HG03066 (cell line): ENCODE data around the gene CCDC102A.
A peak's percentile ranks its signal among the peaks of the same experiment; 100 is the strongest.

Source experiments
- ATAC-seq: cut with Tn5 transposase; IDR thresholded peaks from one replicate; pipeline ENCODE4 v1.9.1; 2021; ENCODE audit warnings: low read depth; ENCODE audit not compliant: unreplicated experiment

CCDC102A gene

DNA sequence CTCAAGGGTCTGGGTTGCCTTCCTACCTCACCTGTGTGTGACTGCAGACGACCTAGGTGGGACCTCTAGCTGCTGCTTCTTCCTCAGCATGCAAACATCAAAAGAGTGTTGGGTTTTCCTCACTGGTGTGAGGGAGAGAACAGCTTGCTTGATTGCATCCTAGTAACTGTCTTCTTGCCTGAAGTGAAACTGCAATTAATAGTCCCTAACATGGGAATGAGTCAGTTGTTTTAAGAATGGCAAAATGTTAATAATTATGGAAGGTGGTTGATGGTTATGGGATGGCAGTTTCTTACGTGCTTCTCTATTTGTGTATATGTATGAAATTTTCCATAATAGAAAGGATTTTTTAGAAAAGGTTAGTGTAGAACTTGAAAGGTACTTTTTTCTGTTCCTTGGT, 68.0 kb downstream of the CCDC102A start:
- no peak for ATAC-seq

DNA sequence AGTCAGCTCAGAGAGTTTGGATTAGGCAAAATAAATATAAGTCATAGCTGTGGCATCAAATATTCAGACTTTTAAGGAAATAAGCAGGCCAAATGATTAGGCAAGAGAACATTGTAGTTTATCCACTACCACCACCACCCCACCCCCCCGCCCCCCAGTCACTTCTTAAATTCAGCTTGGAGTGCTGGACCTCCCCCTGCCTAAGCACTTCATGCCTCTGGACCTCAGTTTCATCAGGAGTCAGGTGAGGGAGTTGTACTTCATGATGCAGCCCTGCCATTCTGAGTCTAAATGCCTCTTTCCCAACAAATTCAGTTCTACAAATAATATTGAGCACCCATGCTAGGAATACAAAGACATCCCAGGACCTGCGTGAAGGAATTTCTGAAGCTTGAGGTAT, 71.8 kb downstream of the CCDC102A start:
- no peak for ATAC-seq

DNA sequence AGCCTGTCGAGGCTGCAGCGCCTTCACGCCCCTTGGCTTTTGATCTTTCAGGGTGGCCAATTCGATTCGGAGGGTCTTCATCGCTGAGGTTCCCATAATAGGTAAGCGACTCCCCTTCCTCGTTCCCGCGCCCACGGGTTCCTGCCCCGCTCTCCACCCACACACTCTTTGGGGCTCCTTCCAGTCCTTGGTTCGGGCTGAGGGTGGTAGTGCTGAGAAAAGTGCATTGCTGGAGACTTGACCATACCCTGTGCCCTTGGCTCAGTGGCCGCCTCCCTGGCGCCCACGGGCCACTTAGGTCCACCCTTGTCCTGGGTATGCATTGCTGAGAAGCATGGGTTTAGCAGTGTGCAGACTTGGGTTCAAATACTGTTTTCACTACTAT, 73.4 kb downstream of the CCDC102A start:
- peak; percentile 21 for ATAC-seq

DNA sequence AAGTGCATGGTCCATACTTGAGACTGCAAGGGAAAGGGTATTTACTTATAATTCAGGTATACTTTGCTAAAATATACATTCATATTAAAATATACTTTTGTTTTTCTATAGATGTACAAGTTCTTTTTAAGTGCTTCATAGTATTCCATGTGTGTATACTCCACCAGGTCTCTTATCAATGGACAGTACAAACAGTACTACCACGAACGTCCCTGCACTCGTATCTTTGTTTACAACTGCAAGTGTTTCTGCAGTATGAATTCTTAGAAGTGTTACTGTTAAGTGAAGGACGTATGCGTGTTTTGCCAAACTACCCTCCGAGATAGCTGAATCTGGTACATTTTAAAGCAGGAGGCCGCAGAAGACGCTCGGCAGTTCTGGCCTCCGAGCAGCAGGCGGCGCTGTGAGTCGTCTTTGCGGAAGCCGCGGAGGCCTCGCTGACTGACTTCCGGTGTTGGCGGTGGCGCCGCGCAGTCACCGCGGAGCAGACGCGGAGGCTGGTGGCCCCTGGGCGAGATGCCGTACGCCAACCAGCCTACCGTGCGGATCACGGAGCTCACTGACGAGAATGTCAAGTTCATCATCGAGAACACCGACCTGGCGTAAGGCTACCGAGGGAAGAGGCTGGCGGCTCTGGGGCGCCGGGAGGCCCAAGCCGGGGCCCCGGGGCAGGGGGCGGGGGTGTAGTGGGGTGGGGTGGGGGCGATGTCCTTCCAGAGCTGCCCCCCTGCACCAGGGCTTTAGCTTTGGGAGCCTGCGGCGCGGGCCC, 74.0 kb downstream of the CCDC102A start, which contains the start of gene POLR2C:
TSS of gene POLR2C (plus strand) at position 471 of the 769 bp plus-strand sequence. CDS start at position 517, 46 bp downstream.
- peak; percentile 86 for ATAC-seq
